WTC11 (cell line): Measurements from ENCODE around the gene CDK5.
"Not testable (repeated sequence)": the region's sequence is repeated elsewhere in the genome, so short reads cannot be mapped to it uniquely, and the experiment has no call there.

Experiments used
- ATF1 ChIP-seq: sonication (generic); formaldehyde crosslinking; IDR thresholded peaks from 2 replicates; pipeline ENCODE4 v1.8.1; 2023; ENCODE audit warnings: mild to moderate bottlenecking, moderate library complexity, missing genetic modification reagents
- ATF3 ChIP-seq: sonication (generic); formaldehyde crosslinking; conservative IDR thresholded peaks from 2 replicates; pipeline ENCODE4 v1.8.1; 2022; ENCODE audit warnings: mild to moderate bottlenecking, missing genetic modification reagents
- CREB1 ChIP-seq: sonication (generic); formaldehyde crosslinking; IDR thresholded peaks from 2 replicates; pipeline ENCODE4 v1.8.0; 2023; ENCODE audit warnings: mild to moderate bottlenecking, missing genetic modification reagents
- CTCF ChIP-seq: fragments of 200-600 bp; IDR thresholded peaks from 2 replicates; pipeline ENCODE4 v1.8.0; 2022; ENCODE audit warnings: antibody characterized with exemption
- ESRRA ChIP-seq: sonication (generic); formaldehyde crosslinking; IDR thresholded peaks from 2 replicates; pipeline ENCODE4 v1.8.1; 2022; ENCODE audit warnings: mild to moderate bottlenecking, missing genetic modification reagents, borderline replicate concordance
- FOXJ3 ChIP-seq: sonication (generic); formaldehyde crosslinking; IDR thresholded peaks from 2 replicates; pipeline ENCODE4 v1.9.0; 2021; ENCODE audit warnings: missing genetic modification reagents, mild to moderate bottlenecking, borderline replicate concordance
- MLX ChIP-seq: sonication (generic); formaldehyde crosslinking; IDR thresholded peaks from 2 replicates; pipeline ENCODE4 v1.8.1; 2023; ENCODE audit warnings: mild to moderate bottlenecking, missing genetic modification reagents, moderate library complexity
- PRRX2 ChIP-seq: fragments of 250-450 bp; sonication (Bioruptor Pico); IDR thresholded peaks from 2 replicates; pipeline ENCODE4 v1.8.0; 2021; ENCODE audit warnings: mild to moderate bottlenecking
- ZNF138 ChIP-seq: sonication (generic); formaldehyde crosslinking; conservative IDR thresholded peaks from 2 replicates; pipeline ENCODE4 v1.8.1; 2022; ENCODE audit warnings: mild to moderate bottlenecking, moderate library complexity, missing genetic modification reagents
- TF ChIP-seq, protein P1 (sequence below): sonication (generic); formaldehyde crosslinking; IDR thresholded peaks from 2 replicates; pipeline ENCODE4 v1.8.0; 2022; ENCODE audit warnings: mild to moderate bottlenecking, missing genetic modification reagents
- TF ChIP-seq, protein P2 (sequence below): sonication (generic); formaldehyde crosslinking; IDR thresholded peaks from 2 replicates; pipeline ENCODE4 v1.8.1; 2023; ENCODE audit warnings: mild to moderate bottlenecking, missing genetic modification reagents
- TF ChIP-seq, protein P3 (sequence below): sonication (generic); formaldehyde crosslinking; IDR thresholded peaks from 2 replicates; pipeline ENCODE4 v1.8.1; 2022; ENCODE audit warnings: mild to moderate bottlenecking, missing genetic modification reagents, moderate library complexity, borderline replicate concordance

- TF ChIP-seq CTCF; ATF1 (CRISPR knock-in tag); CREB1; FOXJ3 (CRISPR knock-in tag); PRRX2; MLX (CRISPR knock-in tag); ESRRA (CRISPR knock-in tag); ATF3; ZNF138 (CRISPR knock-in tag): not testable (repeated sequence)
- TF ChIP-seq, protein P1, sequence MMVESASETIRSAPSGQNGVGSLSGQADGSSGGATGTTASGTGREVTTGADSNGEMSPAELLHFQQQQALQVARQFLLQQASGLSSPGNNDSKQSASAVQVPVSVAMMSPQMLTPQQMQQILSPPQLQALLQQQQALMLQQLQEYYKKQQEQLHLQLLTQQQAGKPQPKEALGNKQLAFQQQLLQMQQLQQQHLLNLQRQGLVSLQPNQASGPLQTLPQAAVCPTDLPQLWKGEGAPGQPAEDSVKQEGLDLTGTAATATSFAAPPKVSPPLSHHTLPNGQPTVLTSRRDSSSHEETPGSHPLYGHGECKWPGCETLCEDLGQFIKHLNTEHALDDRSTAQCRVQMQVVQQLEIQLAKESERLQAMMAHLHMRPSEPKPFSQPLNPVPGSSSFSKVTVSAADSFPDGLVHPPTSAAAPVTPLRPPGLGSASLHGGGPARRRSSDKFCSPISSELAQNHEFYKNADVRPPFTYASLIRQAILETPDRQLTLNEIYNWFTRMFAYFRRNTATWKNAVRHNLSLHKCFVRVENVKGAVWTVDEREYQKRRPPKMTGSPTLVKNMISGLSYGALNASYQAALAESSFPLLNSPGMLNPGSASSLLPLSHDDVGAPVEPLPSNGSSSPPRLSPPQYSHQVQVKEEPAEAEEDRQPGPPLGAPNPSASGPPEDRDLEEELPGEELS (CRISPR knock-in tag), result not testable (repeated sequence)
- TF ChIP-seq, protein P2, sequence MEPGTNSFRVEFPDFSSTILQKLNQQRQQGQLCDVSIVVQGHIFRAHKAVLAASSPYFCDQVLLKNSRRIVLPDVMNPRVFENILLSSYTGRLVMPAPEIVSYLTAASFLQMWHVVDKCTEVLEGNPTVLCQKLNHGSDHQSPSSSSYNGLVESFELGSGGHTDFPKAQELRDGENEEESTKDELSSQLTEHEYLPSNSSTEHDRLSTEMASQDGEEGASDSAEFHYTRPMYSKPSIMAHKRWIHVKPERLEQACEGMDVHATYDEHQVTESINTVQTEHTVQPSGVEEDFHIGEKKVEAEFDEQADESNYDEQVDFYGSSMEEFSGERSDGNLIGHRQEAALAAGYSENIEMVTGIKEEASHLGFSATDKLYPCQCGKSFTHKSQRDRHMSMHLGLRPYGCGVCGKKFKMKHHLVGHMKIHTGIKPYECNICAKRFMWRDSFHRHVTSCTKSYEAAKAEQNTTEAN, result not testable (repeated sequence)
- TF ChIP-seq, protein P3, sequence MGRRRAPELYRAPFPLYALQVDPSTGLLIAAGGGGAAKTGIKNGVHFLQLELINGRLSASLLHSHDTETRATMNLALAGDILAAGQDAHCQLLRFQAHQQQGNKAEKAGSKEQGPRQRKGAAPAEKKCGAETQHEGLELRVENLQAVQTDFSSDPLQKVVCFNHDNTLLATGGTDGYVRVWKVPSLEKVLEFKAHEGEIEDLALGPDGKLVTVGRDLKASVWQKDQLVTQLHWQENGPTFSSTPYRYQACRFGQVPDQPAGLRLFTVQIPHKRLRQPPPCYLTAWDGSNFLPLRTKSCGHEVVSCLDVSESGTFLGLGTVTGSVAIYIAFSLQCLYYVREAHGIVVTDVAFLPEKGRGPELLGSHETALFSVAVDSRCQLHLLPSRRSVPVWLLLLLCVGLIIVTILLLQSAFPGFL (CRISPR knock-in tag), result not testable (repeated sequence)
These were observed 14.2 kb downstream of the CDK5 start for GRCh38 chr7:151043449-151043848.
